ENCODE data around the gene CCDC9. TPM values are rescaled to one million over a fixed set of nuclear protein-coding genes. Genes with fewer than 3 reads are reported as not detected.

Gene CCDC9
- total and polyA plus RNA-seq, 4 donors, result 1.4 to 8.1 (median 5.4) TPM

DNA sequence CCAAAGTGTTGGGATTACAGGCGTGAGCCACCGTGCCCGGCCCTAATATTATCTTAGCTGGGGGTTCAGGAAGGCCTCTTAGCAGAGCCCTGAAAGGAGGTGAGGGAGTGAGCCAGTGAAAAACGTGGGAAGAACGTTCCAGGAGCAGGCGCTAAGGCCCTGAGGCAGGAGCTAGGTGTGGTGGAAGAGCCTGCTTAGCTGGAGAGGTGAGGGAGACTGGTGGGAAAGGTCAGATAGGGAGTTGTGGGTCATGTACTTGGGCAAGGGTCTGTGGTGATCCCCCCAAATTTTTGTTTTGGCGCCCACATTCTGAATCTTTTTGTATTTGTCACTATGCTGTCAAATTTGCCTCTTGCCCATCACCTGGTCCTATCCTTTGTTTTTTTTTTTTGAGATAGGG lies 13.3 kb downstream of the CCDC9 start:
- H3K9me3 ChIP-seq (ENCODE audit: control insufficient read depth in 4 of 4, low read length in 3 of 4), result no peaks in the 10 kb centered on the region
- H3K27me3 ChIP-seq (ENCODE audit: control insufficient read depth in 4 of 4, insufficient read depth in 4 of 4, low read length in 3 of 4), result no peaks in the 10 kb centered on the region
- H3K4me3 ChIP-seq (ENCODE audit: low read depth in 1 of 3, low read length in 3 of 3), result no peak overlapping the region
- no peak for DNase-seq (ENCODE audit: low spot score)
- WGBS, result 96% methylated on average over 7 of the region's 7 CpGs
- no peak overlapping the region for H3K9ac ChIP-seq (ENCODE audit: low read depth in 1 of 2, low read length in 2 of 2)
- TF ChIP-seq, protein P1, sequence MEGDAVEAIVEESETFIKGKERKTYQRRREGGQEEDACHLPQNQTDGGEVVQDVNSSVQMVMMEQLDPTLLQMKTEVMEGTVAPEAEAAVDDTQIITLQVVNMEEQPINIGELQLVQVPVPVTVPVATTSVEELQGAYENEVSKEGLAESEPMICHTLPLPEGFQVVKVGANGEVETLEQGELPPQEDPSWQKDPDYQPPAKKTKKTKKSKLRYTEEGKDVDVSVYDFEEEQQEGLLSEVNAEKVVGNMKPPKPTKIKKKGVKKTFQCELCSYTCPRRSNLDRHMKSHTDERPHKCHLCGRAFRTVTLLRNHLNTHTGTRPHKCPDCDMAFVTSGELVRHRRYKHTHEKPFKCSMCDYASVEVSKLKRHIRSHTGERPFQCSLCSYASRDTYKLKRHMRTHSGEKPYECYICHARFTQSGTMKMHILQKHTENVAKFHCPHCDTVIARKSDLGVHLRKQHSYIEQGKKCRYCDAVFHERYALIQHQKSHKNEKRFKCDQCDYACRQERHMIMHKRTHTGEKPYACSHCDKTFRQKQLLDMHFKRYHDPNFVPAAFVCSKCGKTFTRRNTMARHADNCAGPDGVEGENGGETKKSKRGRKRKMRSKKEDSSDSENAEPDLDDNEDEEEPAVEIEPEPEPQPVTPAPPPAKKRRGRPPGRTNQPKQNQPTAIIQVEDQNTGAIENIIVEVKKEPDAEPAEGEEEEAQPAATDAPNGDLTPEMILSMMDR (IDR thresholded peaks at IDR 0.05; ENCODE audit: low read depth, low read length, missing input control), result no peak
- no peak for TF ChIP-seq YY1 (IDR thresholded peaks at IDR 0.05)
- TF ChIP-seq, protein P2, sequence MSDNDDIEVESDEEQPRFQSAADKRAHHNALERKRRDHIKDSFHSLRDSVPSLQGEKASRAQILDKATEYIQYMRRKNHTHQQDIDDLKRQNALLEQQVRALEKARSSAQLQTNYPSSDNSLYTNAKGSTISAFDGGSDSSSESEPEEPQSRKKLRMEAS (IDR thresholded peaks at IDR 0.05), result no peak
- no peak for TF ChIP-seq JUND (IDR thresholded peaks at IDR 0.05)
- TF ChIP-seq, protein P3, sequence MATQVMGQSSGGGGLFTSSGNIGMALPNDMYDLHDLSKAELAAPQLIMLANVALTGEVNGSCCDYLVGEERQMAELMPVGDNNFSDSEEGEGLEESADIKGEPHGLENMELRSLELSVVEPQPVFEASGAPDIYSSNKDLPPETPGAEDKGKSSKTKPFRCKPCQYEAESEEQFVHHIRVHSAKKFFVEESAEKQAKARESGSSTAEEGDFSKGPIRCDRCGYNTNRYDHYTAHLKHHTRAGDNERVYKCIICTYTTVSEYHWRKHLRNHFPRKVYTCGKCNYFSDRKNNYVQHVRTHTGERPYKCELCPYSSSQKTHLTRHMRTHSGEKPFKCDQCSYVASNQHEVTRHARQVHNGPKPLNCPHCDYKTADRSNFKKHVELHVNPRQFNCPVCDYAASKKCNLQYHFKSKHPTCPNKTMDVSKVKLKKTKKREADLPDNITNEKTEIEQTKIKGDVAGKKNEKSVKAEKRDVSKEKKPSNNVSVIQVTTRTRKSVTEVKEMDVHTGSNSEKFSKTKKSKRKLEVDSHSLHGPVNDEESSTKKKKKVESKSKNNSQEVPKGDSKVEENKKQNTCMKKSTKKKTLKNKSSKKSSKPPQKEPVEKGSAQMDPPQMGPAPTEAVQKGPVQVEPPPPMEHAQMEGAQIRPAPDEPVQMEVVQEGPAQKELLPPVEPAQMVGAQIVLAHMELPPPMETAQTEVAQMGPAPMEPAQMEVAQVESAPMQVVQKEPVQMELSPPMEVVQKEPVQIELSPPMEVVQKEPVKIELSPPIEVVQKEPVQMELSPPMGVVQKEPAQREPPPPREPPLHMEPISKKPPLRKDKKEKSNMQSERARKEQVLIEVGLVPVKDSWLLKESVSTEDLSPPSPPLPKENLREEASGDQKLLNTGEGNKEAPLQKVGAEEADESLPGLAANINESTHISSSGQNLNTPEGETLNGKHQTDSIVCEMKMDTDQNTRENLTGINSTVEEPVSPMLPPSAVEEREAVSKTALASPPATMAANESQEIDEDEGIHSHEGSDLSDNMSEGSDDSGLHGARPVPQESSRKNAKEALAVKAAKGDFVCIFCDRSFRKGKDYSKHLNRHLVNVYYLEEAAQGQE (IDR thresholded peaks at IDR 0.05), result no peak
- TF ChIP-seq FOXA2 (IDR thresholded peaks at IDR 0.05), result no peak
- peaks cover 0 to 16% (median 8%) of the 10 kb centered on the region in 4 donors for H3K4me1 ChIP-seq (ENCODE audit: control insufficient read depth in 4 of 4, insufficient read depth in 4 of 4, low read length in 3 of 4)
- H3K36me3 ChIP-seq (ENCODE audit: control insufficient read depth in 4 of 4, insufficient read depth in 3 of 4, low read depth in 1 of 4, low read length in 3 of 4), result peaks cover 11 to 44% (median 21%) of the 10 kb centered on the region in 4 donors
- H3K27ac ChIP-seq (ENCODE audit: low read depth in 1 of 2, low read length in 2 of 2), result no peak overlapping the region

DNA sequence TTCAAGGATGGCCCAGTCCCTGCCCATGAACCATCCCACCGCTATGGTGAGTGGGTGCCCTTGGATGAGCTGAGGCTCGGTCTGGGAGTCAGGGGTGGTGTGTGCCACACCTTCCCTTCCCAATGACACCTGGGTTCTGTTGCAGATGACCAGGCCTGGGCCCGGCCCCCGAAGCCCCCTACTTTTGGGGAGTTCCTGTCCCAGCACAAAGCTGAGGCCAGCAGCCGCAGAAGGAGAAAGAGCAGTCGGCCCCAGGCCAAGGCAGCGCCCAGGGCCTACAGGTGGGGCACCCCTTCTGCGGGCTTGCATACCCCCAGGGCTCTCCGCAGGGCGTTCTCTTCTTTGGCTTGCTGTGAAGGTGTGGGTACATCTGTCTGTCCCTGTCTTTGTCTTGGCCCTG lies 14.1 kb downstream of the CCDC9 start:
- H3K9ac ChIP-seq (ENCODE audit: low read depth in 1 of 2, low read length in 2 of 2), result no peak overlapping the region
- TF ChIP-seq, protein P1 (IDR thresholded peaks at IDR 0.05; ENCODE audit: low read depth, low read length, missing input control), result no peak
- no peak for TF ChIP-seq HNF4A (conservative IDR thresholded peaks at IDR 0.05)
- no peak for TF ChIP-seq RXRA (IDR thresholded peaks at IDR 0.05)
- H3K4me1 ChIP-seq (ENCODE audit: control insufficient read depth in 4 of 4, insufficient read depth in 4 of 4, low read length in 3 of 4), result peaks cover 0 to 22% (median 13%) of the 10 kb centered on the region in 4 donors
- H3K36me3 ChIP-seq (ENCODE audit: control insufficient read depth in 4 of 4, insufficient read depth in 3 of 4, low read depth in 1 of 4, low read length in 3 of 4), result peaks cover 11 to 36% (median 18%) of the 10 kb centered on the region in 4 donors
- no peak overlapping the region for H3K4me3 ChIP-seq (ENCODE audit: low read depth in 1 of 3, low read length in 3 of 3)
- no peak overlapping the region for H3K27ac ChIP-seq (ENCODE audit: low read depth in 1 of 2, low read length in 2 of 2)
- no peak for DNase-seq (ENCODE audit: low spot score)
- H3K9me3 ChIP-seq (ENCODE audit: control insufficient read depth in 4 of 4, low read length in 3 of 4), result no peaks in the 10 kb centered on the region
- WGBS, result 96% methylated on average over 10 of the region's 10 CpGs
- H3K27me3 ChIP-seq (ENCODE audit: control insufficient read depth in 4 of 4, insufficient read depth in 4 of 4, low read length in 3 of 4), result no peaks in the 10 kb centered on the region

DNA sequence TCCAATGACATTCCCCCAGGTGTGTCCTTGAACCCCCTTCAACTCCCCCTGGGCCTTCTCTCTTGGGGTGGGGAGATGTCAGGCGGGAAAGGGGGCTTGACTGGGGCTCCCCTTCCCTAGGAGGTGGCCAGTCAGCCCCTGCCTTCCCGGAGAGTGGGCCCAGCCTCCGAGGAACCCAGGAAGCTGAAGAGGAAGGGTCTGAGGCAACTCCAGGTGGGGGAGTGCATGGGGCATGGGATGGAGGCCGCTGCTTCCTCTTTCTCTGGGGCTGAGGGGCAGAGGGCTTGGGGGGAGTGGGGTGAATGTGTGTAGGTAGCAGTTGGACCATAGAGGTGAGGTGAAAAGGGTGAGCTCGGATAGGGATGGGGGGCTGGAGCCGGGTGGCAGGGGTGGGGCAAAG lies 15.6 kb downstream of the CCDC9 start:
- TF ChIP-seq YY1 (IDR thresholded peaks at IDR 0.05) (no peak), HNF4G (IDR thresholded peaks at IDR 0.05) (no peak), GABPA (IDR thresholded peaks at IDR 0.05 in 1 of 2, conservative IDR thresholded peaks at IDR 0.05 in 1 of 2) (no peak)
- TF ChIP-seq, protein P3 (IDR thresholded peaks at IDR 0.05), result no peak
- TF ChIP-seq, protein P2 (IDR thresholded peaks at IDR 0.05), result no peak
- TF ChIP-seq, protein P4, sequence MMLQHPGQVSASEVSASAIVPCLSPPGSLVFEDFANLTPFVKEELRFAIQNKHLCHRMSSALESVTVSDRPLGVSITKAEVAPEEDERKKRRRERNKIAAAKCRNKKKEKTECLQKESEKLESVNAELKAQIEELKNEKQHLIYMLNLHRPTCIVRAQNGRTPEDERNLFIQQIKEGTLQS (IDR thresholded peaks at IDR 0.05), result no peak
- Histone ChIP-seq H3K9me3 (ENCODE audit: control insufficient read depth in 4 of 4, low read length in 3 of 4) (no peaks in the 10 kb centered on the region), H3K27ac (ENCODE audit: low read depth in 1 of 2, low read length in 2 of 2) (no peak overlapping the region), H3K9ac (ENCODE audit: low read depth in 1 of 2, low read length in 2 of 2) (no peak overlapping the region), H3K4me1 (ENCODE audit: control insufficient read depth in 4 of 4, insufficient read depth in 4 of 4, low read length in 3 of 4) (peaks cover 0 to 22% (median 15%) of the 10 kb centered on the region in 4 donors), H3K27me3 (ENCODE audit: control insufficient read depth in 4 of 4, insufficient read depth in 4 of 4, low read length in 3 of 4) (no peaks in the 10 kb centered on the region), H3K36me3 (ENCODE audit: control insufficient read depth in 4 of 4, insufficient read depth in 3 of 4, low read depth in 1 of 4, low read length in 3 of 4) (peaks cover 11 to 27% (median 14%) of the 10 kb centered on the region in 4 donors), H3K4me3 (ENCODE audit: low read depth in 1 of 3, low read length in 3 of 3) (no peak overlapping the region)
- DNase-seq (ENCODE audit: low spot score), result no peak
- 92% methylated on average over 6 of the region's 6 CpGs for WGBS
